ENCODE measurements around the gene RMC1.

GRCh38 chr18:23538870-23539269 lies 35.6 kb downstream of the RMC1 start:
- TF ChIP-seq CTCF (IDR thresholded peaks at IDR 0.05) (no peak), POLR2A (IDR thresholded peaks at IDR 0.05) (no peak)

All from testis (tissue), 2 donors.